T-cell (primary cell): ENCODE measurements around the gene TNS2. TPM values are rescaled to one million over a fixed set of nuclear protein-coding genes. Genes with fewer than 3 reads are reported as not detected.
"Not testable (repeated sequence)": the region's sequence is repeated elsewhere in the genome, so short reads cannot be mapped to it uniquely, and the experiment has no call there.

Experiments
- ATAC-seq, 4 experiments: fragments of 200-7000 bp in 3 of 4; fragments of 150-1000 bp in 1 of 4; cut with Tn5 transposase; replicated peaks in 1 of 4; 1 replicate in 3 of 4; 2 replicates in 1 of 4; pipeline ENCODE4 v1.10.0; 2021; ENCODE audit warnings: moderate library complexity in 3 of 4, mild to moderate bottlenecking in 2 of 4, moderate number of reproducible peaks in 1 of 4
- CTCF ChIA-PET, 2 donors: fragments of 300-600 bp; sonication (Branson Sonifier 250); formaldehyde crosslinking; loops; one replicate each; lab custom pipeline; 2022; ENCODE audit warnings: antibody characterized with exemption in 2 of 2; lab: Charles Lee
- POLR2A ChIA-PET, 2 donors: fragments of 300-600 bp; sonication (Branson Sonifier 250); formaldehyde crosslinking; loops; one replicate each; lab custom pipeline; 2022; ENCODE audit warnings: antibody characterized with exemption in 2 of 2; lab: Charles Lee
- DNase-seq, 35 experiments: peaks; one replicate each; pipeline versions ENCODE4 v3.0.0 to v3.0.0-alpha.2; 2013 to 2023
- H3K27ac ChIP-seq: one replicate; pipeline ENCODE4 v1.5.1; 2013; ENCODE audit warnings: low read length
- H3K27me3 ChIP-seq, 2 experiments: replicated peaks in 1 of 2; 1 replicate in 1 of 2; 2 replicates in 1 of 2; pipeline versions ENCODE4 v1.6.1 to v1.7.0; 2013; ENCODE audit warnings: low read length in 1 of 2, mixed read lengths in 1 of 2; ENCODE audit not compliant: control insufficient read depth in 2 of 2, insufficient read depth in 2 of 2; ENCODE audit errors: extremely low read depth in 1 of 2
- H3K36me3 ChIP-seq, 2 donors: 1 replicate in 1 of 2; 2 replicates in 1 of 2; pipeline versions ENCODE4 v1.6.1 to v1.7.0; 2013; ENCODE audit warnings: low read length in 1 of 2; ENCODE audit not compliant: control insufficient read depth in 2 of 2, insufficient read depth in 1 of 2; ENCODE audit errors: extremely low read depth in 1 of 2
- H3K4me1 ChIP-seq, 2 experiments: 1 replicate in 1 of 2; 2 replicates in 1 of 2; pipeline versions ENCODE4 v1.6.1 to v1.7.0; 2013; ENCODE audit warnings: low read length in 2 of 2, mixed read lengths in 1 of 2; ENCODE audit not compliant: insufficient read depth in 2 of 2, control insufficient read depth in 1 of 2; ENCODE audit errors: extremely low read depth in 1 of 2
- H3K4me3 ChIP-seq, 2 donors: 1 replicate in 1 of 2; 2 replicates in 1 of 2; pipeline versions ENCODE4 v1.5.1 to v1.7.0; 2013; ENCODE audit warnings: mild to moderate bottlenecking in 2 of 2, low read length in 1 of 2, moderate library complexity in 1 of 2; ENCODE audit not compliant: control insufficient read depth in 1 of 2; ENCODE audit errors: extremely low read depth in 1 of 2
- H3K9me3 ChIP-seq: 2 replicates; pipeline ENCODE4 v1.7.0; 2013
- H3K27ac Mint-ChIP-seq, 2 donors: one replicate each; pipeline ENCODE4 v1.8.0; 2020 to 2021; ENCODE audit warnings: mild to moderate bottlenecking in 2 of 2, mixed read lengths in 2 of 2
- H3K27me3 Mint-ChIP-seq, 2 donors: one replicate each; pipeline ENCODE4 v1.8.0; 2021 to 2022; ENCODE audit warnings: mixed read lengths in 2 of 2
- H3K36me3 Mint-ChIP-seq: one replicate; pipeline ENCODE4 v1.8.0; 2021; ENCODE audit warnings: mixed read lengths
- H3K4me1 Mint-ChIP-seq, 3 donors: one replicate each; pipeline ENCODE4 v1.8.0; 2020 to 2022; ENCODE audit warnings: mixed read lengths in 3 of 3, mild to moderate bottlenecking in 1 of 3
- H3K4me3 Mint-ChIP-seq, 3 donors: one replicate each; pipeline ENCODE4 v1.8.0; 2020 to 2022; ENCODE audit warnings: mild to moderate bottlenecking in 3 of 3, mixed read lengths in 3 of 3, moderate library complexity in 3 of 3
- H3K9me3 Mint-ChIP-seq, 3 donors: one replicate each; pipeline ENCODE4 v1.8.0; 2020 to 2022; ENCODE audit warnings: mixed read lengths in 3 of 3
- WGBS: methylation state at CpG from one replicate; pipeline ENCODE4 v1.1.5; 2013; ENCODE audit warnings: missing lambda C conversion rate; ENCODE audit not compliant: insufficient coverage; 5-methylcytosine and 5-hydroxymethylcytosine counted together
- total RNA-seq, 35 experiments: library from RNA in 6 of 35; stranded (reverse) in 6 of 35; fragments of 120-200 nt in 1 of 35; gene quantifications; one replicate each; pipeline versions ENCODE4 v1.2.1 to v1.2.4 and lab custom pipeline; 2013 to 2026

Gene TNS2
- total RNA-seq, 5 donors from 2014 or later (not counting 1 experiment from before 2014, with no cell fraction given), result 2.5 to 5.1 (median 3.0) TPM

DNA sequence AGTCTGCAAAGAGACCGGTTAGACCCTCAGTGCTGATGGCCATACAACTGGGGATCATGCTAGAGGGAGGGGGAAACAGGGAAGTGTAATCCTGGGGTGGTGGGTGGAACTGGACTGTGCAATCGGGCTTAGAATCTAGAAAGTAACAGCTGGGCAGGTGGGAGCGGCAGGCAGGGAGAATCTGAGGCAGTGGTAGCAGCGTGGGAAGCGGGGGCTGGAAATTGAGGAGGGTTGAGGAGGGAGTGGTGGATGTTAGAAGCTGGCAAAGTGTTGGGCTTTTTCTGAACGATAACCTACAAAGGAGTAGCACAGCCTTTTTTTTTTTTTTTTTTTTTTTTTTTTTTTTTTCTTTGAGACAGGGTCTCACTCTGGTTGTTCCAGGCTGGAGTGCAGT lies 44.5 kb downstream of the TNS2 start:
- H3K4me3 ChIP-seq, result no peak overlapping the region
- no peaks in the 10 kb centered on the region for H3K9me3 ChIP-seq
- peaks cover 0 to 22% of the 10 kb centered on the region in 2 experiments for H3K27me3 ChIP-seq
- no peak overlapping the region for H3K4me3 Mint-ChIP-seq
- ATAC-seq, result no peak
- peaks cover 7 to 26% of the 10 kb centered on the region in 2 experiments for H3K4me1 ChIP-seq
- H3K9me3 Mint-ChIP-seq, result no peaks in the 10 kb centered on the region
- CTCF ChIA-PET, result interaction anchor here in 1 of 2 donors (1.0 kb wide), 1 partner anchor 29 kb away, joined by 3 read pairs; no protein-coding TSS in a partner anchor
- DNase-seq, result no peak
- 82% methylated on average over 5 of the region's 6 CpGs for WGBS
- no peak overlapping the region for H3K27ac ChIP-seq
- no peak overlapping the region for H3K27ac Mint-ChIP-seq
- H3K27me3 Mint-ChIP-seq, result peaks cover 0 to 9% of the 10 kb centered on the region in 2 donors
- POLR2A ChIA-PET, result interaction anchor here in 1 of 2 donors (0.6 kb wide), 1 partner anchor 112 kb away, joined by 4 read pairs; no protein-coding TSS in a partner anchor
- peaks cover 23 to 25% (median 24%) of the 10 kb centered on the region in 3 donors for H3K4me1 Mint-ChIP-seq
- no peaks in the 10 kb centered on the region for H3K36me3 Mint-ChIP-seq
- no peaks in the 10 kb centered on the region for H3K36me3 ChIP-seq

DNA sequence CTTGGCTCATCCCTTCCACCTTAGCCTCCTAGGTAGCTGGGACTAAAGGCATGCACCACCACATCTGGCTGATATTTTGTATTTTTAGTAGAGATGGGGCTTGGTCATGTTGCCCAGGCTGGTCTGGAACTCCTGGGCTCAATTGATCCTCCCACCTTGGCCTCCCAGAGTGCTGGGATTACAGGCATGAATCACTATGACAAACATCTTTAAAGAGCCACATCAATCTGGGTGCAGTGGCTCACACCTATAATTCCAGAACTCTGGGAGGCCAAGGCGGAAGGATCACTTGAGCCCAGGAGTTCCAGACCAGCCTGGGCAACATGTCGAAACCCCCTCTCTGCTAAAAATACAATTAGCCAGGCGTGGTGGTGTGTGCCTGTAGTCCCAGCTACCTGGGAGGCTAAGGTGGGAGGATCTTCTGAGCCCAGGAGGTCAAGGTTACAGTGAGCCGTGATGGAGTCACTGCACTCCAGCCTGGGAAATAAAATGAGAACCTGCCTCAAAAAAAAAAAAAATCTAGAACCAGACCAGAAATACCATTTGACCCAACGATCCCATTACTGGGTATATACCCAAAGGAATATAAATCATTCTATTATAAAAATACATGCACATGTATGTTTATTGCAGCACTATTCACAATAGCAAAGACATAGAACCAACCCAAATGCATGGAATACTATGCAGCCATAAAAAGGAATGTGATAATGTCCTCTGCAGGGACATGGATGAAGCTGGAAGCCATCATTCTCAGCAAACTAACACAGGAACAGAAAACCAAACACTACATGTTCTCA lies 45.1 kb downstream of the TNS2 start:
- CTCF ChIA-PET, result interaction anchor here in 1 of 2 donors (1.4 kb wide), 1 partner anchor 29 kb away, joined by 9 read pairs; no protein-coding TSS in a partner anchor
- not testable (repeated sequence) for H3K9me3 Mint-ChIP-seq, H3K36me3 Mint-ChIP-seq, H3K27ac Mint-ChIP-seq, H3K4me3 ChIP-seq, H3K9me3 ChIP-seq, DNase-seq, ATAC-seq, H3K4me3 Mint-ChIP-seq, H3K27ac ChIP-seq, H3K36me3 ChIP-seq, H3K27me3 Mint-ChIP-seq
- peaks cover 0 to 19% of the 10 kb centered on the region in 2 experiments for H3K27me3 ChIP-seq
- POLR2A ChIA-PET, result interaction anchor here in 1 of 2 donors (0.6 kb wide), 2 partner anchors 112 to 397 kb away, joined by 3 to 4 read pairs; no protein-coding TSS in a partner anchor
- peaks cover 7 to 30% of the 10 kb centered on the region in 2 experiments for H3K4me1 ChIP-seq
- peaks cover 24 to 26% (median 25%) of the 10 kb centered on the region in 3 donors for H3K4me1 Mint-ChIP-seq
- 83% methylated on average over 1 of the region's 5 CpGs for WGBS

DNA sequence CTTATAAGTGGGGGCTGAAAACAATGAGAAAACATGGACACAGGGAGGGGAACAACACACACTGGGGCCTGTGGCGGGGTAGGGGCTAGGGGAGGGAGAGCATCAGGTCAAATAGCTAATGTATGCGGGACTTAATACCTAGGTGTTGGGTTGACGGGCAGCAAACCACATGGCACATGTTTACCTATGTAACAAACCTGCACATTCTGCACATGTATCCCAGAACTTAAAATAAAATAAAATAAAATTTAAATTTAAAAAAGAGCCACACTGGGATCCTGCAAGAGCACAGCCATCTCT lies 45.7 kb downstream of the TNS2 start:
- Histone ChIP-seq H3K4me1 (peaks cover 7 to 32% of the 10 kb centered on the region in 2 experiments), H3K27me3 (peaks cover 0 to 16% of the 10 kb centered on the region in 2 experiments)
- H3K27me3 Mint-ChIP-seq, H3K27ac ChIP-seq, H3K36me3 ChIP-seq, ATAC-seq, DNase-seq, H3K27ac Mint-ChIP-seq, H3K9me3 ChIP-seq, H3K36me3 Mint-ChIP-seq, H3K9me3 Mint-ChIP-seq, H3K4me3 ChIP-seq, H3K4me3 Mint-ChIP-seq: not testable (repeated sequence)
- no CpG with 5 or more reads among the region's 3 CpGs for WGBS
- ChIA-PET CTCF (interaction anchor here (0.9 to 1.4 kb wide), 2 partner anchors 30 to 106 kb away, joined by 3 to 9 read pairs; no protein-coding TSS in a partner anchor), POLR2A (interaction anchor here in 1 of 2 donors (0.6 kb wide), 1 partner anchor 397 kb away, joined by 3 read pairs; no protein-coding TSS in a partner anchor)
- peaks cover 27 to 28% (median 28%) of the 10 kb centered on the region in 3 donors for H3K4me1 Mint-ChIP-seq

DNA sequence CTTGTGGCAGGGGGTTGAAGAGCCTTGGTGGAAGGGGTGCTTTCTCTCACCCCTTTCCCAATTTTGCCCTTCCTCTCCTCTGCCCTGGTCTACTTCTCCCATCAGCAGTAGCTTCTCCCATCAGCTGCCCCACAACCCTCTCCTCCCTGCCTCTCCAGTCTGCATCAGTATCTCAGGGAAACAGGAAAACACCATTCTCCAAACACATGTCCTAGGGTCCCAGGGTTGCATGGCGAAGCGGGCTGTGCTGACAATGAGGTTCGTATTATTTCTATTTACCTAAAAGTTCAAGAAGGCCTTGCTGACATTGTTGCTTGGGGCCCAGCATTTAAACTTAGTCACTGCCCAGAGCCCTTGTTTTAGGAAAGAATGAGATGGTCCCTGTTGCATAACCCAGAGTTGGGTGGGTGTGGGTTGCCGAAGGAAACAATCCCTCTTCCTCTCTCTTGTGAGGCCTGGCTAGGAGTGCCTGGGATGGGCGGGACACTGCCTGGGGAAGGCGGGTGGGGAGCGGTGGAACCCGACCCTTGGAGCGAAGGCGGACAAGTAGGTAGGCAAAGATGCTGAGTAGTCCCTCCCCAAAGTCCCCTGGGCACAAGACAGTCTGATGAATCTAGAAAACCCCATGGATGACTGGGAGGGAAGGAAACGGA lies 46.4 kb downstream of the TNS2 start:
- POLR2A ChIA-PET, result no interaction called here
- Mint-ChIP-seq H3K36me3 (no peaks in the 10 kb centered on the region), H3K4me3 (peak overlapping the region in 1 of 3 donors; percentile 79)

DNA sequence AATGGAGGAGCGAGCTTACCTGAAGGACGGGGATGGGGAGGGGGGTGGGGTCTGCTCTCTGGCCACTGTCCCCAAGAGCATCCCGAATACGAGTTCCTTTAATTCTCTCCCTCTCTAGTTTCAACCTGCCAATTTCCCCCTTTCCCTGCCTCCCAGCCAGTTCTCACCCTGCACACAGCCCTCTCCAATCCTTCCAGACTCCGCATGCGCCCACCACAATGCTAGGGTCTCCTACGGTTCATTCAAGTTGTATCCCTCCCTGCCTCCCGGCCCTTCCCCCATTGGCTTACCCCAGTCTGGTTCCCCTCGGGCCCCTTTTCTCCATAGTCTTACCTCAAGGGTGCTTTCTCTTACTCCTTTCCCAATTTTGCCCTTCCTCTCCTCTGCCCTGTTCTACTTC lies 46.9 kb downstream of the TNS2 start:
- Mint-ChIP-seq H3K27me3 (peaks cover 0 to 8% of the 10 kb centered on the region in 2 donors), H3K36me3 (no peaks in the 10 kb centered on the region), H3K9me3 (no peaks in the 10 kb centered on the region), H3K4me1 (peaks cover 29 to 33% (median 29%) of the 10 kb centered on the region in 3 donors), H3K4me3 (peak overlapping the region; percentile 69 to 79 (median 78)), H3K27ac (peak overlapping the region; percentile 17 to 66)
- Histone ChIP-seq H3K36me3 (no peaks in the 10 kb centered on the region), H3K4me3 (no peak overlapping the region), H3K4me1 (peaks cover 7 to 38% of the 10 kb centered on the region in 2 experiments), H3K27me3 (peaks cover 0 to 16% of the 10 kb centered on the region in 2 experiments), H3K9me3 (no peaks in the 10 kb centered on the region), H3K27ac (no peak overlapping the region)
- POLR2A ChIA-PET, result no interaction called here
- DNase-seq (no peak), ATAC-seq (no peak)
- 83% methylated on average over 7 of the region's 9 CpGs for WGBS
- CTCF ChIA-PET, result interaction anchor here in 1 of 2 donors (3.2 kb wide), 1 partner anchor 30 kb away, joined by 25 read pairs; no protein-coding TSS in a partner anchor

More for the DNA sequence above, 46.4 kb downstream of the TNS2 start:
- no peaks in the 10 kb centered on the region for H3K9me3 ChIP-seq
- Mint-ChIP-seq H3K4me1 (peaks cover 27 to 30% (median 29%) of the 10 kb centered on the region in 3 donors), H3K9me3 (no peaks in the 10 kb centered on the region), H3K27me3 (peaks cover 0 to 8% of the 10 kb centered on the region in 2 donors), H3K27ac (no peak overlapping the region)
- H3K27ac ChIP-seq, result no peak overlapping the region
- peaks cover 7 to 36% of the 10 kb centered on the region in 2 experiments for H3K4me1 ChIP-seq
- no peaks in the 10 kb centered on the region for H3K36me3 ChIP-seq
- ATAC-seq (no peak), DNase-seq (no peak)
- H3K4me3 ChIP-seq, result no peak overlapping the region
- peaks cover 0 to 16% of the 10 kb centered on the region in 2 experiments for H3K27me3 ChIP-seq
- 100% methylated on average over 6 of the region's 11 CpGs for WGBS
- CTCF ChIA-PET, result interaction anchor here (0.6 to 1.4 kb wide), 3 partner anchors 17 to 105 kb away, joined by 3 to 9 read pairs (median 7); partner anchors contain the start of gene SPRYD3 (in 1 of the 2)

DNA sequence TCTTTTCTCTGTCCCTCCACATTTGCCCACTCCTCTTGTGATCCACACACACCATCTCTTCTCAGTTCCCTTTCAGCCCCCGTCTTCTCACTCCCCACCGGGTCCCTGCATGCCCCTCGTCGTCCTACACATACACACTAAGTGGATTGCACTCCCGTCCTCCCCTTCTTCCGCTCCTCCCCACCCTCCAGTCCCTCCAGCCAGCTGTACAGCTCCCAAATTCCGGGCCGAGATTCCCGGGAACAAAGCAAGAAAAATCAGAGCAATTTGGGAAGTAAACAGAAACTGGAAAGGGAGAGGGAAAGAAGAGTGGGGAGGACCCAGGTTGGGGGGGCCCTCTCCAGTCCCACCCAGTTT lies 47.3 kb downstream of the TNS2 start:
- H3K4me3 ChIP-seq, result peak overlapping the region; percentile 50 to 58

More for the DNA sequence above, 47.3 kb downstream of the TNS2 start:
- 40% methylated on average over 4 of the region's 9 CpGs for WGBS
- H3K27ac ChIP-seq, result peak overlapping the region; percentile 38
- H3K4me3 Mint-ChIP-seq, result peak overlapping the region; percentile 69 to 79 (median 78)
- H3K9me3 ChIP-seq, result no peaks in the 10 kb centered on the region
- peaks cover 32 to 37% (median 33%) of the 10 kb centered on the region in 3 donors for H3K4me1 Mint-ChIP-seq
- H3K4me1 ChIP-seq, result peaks cover 10 to 42% of the 10 kb centered on the region in 2 experiments
- peaks cover 0 to 16% of the 10 kb centered on the region in 2 experiments for H3K27me3 ChIP-seq
- POLR2A ChIA-PET, result no interaction called here
- H3K27ac Mint-ChIP-seq, result peak overlapping the region; percentile 17 to 66
- no peak for ATAC-seq
- no peaks in the 10 kb centered on the region for H3K36me3 ChIP-seq
- H3K9me3 Mint-ChIP-seq, result no peaks in the 10 kb centered on the region
- peaks cover 0 to 6% of the 10 kb centered on the region in 2 donors for H3K27me3 Mint-ChIP-seq
- H3K36me3 Mint-ChIP-seq, result no peaks in the 10 kb centered on the region
- CTCF ChIA-PET, result interaction anchor here in 1 of 2 donors (2.7 to 3.2 kb wide), 2 partner anchors 11 to 30 kb away, joined by 11 to 25 read pairs; no protein-coding TSS in a partner anchor
- no peak for DNase-seq
